Activated naive CD4-positive, alpha-beta T cell treated with anti-CD3 and anti-CD28 coated beads, Interleukin-2, amount 50 U/mL, for 16 hours (primary cell): ENCODE results near the gene EXOC4.
"Not testable (repeated sequence)": the region's sequence is repeated elsewhere in the genome, so short reads cannot be mapped to it uniquely, and the experiment has no call there.

ENCODE experiments used
- DNase-seq: peaks from one replicate; pipeline ENCODE4 v3.0.0-alpha.2; 2020

EXOC4 gene

DNA sequence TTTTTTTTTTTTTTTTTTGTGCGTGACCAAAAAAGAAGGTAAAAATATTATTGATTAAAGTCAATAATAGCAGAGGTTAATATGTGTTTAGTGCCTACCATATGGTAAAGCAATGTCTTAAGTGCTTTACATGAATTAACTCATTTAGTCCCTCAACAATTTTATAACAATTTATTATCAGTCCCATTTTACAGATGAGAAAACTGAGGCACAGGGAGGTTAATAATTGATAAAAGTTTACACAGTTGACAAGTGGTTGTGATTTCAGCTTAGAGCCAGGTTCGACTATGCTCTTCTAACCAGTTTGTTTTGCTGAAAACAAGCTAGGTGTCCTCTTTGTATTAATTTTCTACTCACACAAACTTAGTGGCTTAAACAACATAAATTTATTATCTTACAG lies 67.0 kb downstream of the EXOC4 start:
- DNase-seq, result no peak

- DNase-seq, result no peak
Measured at GRCh38 chr7:133320891-133321290, 68.0 kb downstream of the EXOC4 start.

DNA sequence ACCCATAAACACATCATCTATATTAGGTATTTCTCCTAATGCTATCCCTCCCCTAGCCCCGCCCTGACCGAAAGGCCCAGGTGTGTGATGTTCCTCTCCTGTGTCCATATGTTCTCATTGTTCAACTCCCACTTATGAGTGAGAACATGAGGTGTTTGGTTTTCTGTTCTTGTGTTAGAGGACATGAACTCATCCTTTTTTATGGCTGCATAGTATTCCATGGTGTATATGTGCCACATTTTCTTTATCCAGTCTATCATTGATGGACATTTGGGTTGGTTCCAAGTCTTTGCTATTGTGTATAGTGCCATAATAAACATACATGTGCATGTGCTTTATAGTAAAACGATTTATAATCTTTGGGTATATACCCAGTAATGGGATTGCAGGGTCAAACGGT lies 68.5 kb downstream of the EXOC4 start:
- not testable (repeated sequence) for DNase-seq

GRCh38 chr7:133326745-133327144 lies 73.9 kb downstream of the EXOC4 start:
- not testable (repeated sequence) for DNase-seq

GRCh38 chr7:133328021-133328420 lies 75.1 kb downstream of the EXOC4 start:
- DNase-seq, result not testable (repeated sequence)

- DNase-seq, result no peak
Measured at GRCh38 chr7:133330085-133330484, 77.2 kb downstream of the EXOC4 start.

- DNase-seq, result no peak
Measured at GRCh38 chr7:133331861-133332260, 79.0 kb downstream of the EXOC4 start.

GRCh38 chr7:133339772-133340171 lies 86.9 kb downstream of the EXOC4 start:
- no peak for DNase-seq

DNA sequence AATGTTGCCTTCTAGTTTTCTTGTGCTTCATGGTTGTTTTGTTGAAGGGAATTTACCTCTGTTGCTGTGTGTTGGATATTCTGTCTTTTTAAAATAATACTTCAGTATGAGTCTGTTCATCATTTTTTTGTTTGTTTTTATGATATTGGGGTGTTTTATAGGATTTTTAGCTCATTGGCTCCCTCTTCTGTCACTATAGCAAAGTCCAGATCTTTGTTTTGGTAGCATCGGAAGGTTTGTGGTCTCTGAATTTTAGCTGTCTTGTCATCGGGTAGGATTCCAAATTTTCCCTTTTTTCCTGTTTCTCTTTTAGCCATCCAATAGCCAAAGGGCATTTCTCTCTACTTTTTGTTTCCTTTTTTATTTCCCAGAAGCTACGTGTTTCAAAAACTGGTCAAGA lies 91.4 kb downstream of the EXOC4 start:
- DNase-seq, result no peak

DNA sequence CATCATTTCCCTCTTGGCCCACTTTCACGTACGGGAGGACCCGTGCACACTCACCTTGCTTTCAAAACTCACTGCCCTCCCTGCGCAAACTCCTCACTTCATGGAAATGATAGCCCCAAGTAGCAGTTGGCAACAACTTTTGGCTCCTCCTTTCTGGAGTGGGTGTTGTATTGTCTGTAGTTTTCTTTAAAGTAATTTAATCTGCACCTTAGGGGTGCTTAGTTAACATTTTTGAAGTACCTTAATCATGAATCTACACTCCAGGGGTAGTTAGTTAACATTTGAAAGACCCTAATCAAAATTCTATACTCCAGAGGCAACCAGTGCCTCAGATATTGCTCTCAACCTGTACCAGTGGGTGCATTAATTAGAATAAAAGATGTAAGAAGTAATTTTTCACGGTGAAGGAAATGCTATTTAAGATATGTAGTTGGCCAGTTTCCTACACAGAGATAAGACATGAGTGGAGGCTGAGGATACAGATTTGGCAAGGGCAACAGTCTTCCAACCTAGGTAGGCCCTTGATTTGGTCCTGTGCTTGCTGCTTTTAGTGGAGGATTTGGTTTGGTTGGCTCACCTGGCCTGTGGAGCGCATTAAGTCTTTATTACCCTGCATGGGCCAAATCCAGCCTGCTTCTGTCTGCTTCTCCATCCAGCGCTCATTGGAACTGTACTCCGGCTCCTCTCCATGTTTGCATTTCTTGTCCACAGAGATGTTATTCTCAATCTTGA lies 93.0 kb downstream of the EXOC4 start:
- DNase-seq, result no peak

DNA sequence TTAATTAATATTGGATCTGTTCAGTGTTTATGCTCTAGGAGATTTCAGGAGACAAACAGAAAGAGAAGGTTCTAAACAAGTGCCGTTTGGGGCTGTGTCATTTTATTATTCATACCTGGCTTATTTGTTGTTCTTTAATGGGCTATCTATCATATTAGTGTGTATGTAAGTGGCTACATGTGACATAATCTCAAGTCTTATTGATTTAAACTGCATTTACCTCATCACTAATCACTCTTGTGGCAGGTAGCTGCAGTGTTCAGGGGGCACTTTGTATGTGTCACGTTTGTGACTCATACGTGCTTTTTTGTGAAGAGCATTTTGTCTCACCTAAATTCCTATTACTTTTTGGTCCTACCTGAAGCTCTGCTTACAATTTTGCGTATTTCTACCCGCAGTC lies 95.4 kb downstream of the EXOC4 start:
- DNase-seq, result no peak

DNA sequence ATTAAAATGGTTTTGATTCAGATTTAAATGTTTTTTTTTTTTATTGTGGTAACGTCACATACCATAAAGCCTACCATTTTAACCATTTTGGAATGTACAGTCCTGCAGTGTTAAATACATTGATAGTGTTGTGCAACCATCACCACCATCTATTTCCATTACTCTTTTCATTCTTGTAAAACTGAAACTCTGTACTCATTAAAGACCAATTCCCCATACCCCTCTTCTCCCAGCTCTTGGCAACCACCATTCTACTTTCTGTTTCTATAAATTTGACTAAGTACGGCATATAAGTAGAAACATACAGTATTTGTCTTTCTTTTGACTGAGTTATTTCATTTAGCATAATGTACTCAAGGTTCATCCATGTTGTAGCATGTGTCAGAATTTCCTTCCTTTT lies 96.2 kb downstream of the EXOC4 start:
- DNase-seq, result no peak

- no peak for DNase-seq
Measured at GRCh38 chr7:133352430-133352829, 99.6 kb downstream of the EXOC4 start.

DNA sequence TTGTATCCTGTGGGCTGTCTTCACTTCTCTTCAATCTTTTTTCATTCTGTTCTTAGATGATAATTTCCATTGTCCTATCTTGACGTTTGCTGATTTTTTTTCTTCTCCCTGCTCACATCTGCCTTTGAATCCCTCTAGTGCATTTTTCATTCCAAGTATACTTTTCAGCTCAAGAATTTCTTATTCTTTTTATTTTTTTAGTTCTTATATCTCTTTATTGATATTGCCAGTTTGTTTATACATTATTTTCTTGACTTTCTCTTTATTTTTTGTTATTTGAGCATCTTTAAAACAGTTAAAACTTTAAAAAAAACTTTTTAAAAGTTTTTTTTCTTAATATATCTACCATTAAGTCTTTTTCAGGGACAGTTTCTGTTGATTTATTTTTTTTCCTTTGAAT lies 100.9 kb downstream of the EXOC4 start:
- DNase-seq, result no peak

DNA sequence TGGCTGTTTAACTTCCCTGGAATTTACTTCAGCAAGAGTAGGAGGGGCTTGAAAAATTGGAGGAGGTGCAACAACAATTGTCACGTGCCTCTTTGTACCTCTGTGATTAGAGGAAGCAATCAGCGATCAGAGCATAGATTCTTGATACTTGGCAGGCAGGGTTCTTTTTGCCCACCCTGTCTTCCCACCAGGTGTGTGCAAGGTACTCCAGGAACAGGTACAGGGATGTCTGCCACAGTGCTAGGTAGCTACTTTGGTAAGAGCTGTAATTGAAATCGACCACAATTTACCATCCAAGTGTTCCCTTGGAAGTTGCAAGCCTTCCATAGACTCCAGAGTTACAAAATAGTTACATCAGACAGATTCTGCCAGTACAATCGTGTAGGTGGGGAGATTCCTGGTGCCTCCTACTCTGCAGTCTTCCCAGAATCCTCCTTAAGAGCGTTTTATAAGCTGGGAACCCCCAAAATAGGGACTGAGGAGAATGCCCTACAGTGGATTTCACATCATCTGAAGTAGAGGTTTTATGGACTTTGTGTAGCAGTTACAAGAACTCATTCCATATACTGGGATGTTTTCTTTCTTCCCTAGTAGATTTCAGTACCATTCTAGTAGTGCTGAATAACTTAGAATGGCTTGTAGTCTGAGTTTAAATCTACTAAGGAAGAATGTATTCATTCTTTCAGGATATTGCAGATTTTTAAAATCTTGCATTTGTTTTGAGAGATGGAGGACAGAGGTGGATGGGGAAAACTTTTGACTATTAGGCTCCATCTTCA lies 101.9 kb downstream of the EXOC4 start:
- DNase-seq, result no peak

DNA sequence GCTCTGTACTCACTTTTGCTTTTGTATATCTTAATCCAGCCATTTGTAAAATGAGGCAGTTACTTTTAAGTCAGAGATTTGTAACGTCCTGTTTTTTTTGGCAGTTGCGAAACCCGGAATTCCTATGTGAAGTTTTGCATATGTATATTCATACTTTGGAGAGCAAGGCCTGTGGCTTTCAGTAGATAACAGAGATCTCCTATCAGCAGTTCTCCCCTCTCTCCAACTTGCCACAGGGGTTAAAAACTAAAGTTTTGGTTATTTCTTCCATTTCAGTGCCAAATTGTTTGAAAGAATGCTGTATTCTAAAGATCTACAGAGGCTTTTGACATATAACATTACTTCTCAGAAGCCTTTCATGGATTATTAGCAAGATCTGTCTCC lies 102.4 kb downstream of the EXOC4 start:
- no peak for DNase-seq

GRCh38 chr7:133355822-133356221 lies 102.9 kb downstream of the EXOC4 start:
- no peak for DNase-seq

DNA sequence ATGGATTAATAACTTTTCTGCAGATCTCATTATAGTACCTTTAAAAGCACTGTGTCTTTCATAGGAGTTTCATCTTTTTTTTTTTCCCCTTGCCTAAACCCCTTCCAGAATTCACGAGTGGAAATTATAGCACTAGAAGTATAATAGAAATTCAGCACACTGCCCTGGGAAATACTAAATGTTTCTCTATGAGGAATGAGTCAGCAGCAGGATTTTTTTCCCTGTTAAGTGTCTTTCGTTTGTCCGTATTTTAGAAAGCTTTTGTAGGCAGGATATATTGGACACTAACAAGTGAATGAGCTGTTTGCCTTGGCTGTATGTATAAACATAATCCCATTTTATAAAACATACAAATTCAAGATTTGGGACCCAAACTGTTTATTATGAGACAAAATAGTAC lies 105.8 kb downstream of the EXOC4 start:
- no peak for DNase-seq

GRCh38 chr7:133359449-133359848 lies 106.6 kb downstream of the EXOC4 start:
- no peak for DNase-seq

DNA sequence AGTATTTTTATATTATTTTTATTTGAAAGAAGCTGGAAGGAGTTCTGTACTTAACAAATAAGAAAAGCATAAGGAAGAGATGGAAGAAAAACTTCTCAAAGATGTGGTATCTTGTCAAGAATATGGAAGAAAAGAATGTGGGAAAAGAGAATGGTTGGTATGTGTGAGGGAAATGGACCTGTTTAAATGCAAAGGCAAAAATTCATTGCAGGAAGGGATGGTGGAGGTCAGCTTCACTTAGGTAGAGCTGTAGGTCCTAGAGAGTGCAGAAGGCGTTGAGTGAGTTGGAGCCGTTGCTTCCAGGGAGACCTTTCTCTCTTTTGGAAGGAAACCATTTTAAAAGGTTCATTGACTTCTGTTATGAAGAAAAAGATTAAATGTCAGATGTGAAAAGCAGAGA lies 107.3 kb downstream of the EXOC4 start:
- no peak for DNase-seq

DNA sequence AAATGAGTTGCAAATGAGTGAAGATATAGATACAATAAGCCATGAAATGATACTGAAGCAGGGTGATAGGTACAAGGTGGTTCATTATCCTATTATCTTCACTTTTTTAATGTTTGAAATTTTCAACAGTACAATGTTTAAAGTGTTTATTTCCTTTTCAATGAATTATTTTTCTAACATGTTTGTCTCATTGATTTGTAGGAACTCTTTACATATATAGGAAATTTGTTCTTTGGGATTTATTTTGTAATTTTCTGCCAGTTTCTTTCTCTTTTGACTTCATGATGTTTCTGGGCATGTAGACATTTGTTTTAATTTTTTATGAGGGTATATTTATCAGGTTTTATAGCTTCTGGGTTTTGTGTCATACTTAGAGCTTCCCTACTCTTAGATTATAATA lies 108.9 kb downstream of the EXOC4 start:
- DNase-seq, result no peak

DNA sequence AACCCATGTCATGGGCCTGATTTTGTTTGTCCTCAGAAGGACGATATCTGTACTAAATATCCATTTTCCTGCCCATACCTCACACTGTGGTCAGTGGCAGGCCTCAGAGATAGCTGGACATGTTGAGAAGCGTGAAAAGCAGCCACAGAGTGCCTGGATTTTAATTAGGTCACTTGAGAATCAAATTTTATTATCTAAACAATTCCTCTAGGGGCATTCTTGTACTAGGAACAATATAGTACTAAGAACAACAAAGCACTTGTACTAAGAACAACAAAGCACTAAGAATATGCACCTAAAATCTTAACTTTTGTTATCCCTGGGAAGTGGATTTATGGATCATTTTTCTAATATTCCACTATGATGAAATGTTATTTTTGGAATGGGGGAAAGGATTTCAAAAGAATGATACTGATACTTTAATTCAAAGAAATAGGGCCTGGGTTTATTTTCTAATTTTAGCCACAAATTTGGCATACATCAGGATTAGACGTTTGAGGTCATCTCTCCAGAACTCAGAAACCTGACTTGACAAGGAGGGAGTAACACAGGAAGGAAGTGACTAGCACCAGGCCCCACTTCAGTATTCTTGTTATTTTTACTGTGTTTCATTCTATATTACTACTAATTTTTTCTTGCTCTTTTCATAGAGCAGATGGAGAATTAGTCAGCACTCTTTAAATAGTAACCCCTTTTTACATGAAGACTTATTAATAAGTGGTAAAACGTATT lies 112.2 kb downstream of the EXOC4 start:
- no peak for DNase-seq

- DNase-seq, result no peak
Measured at GRCh38 chr7:133365917-133366316, 113.0 kb downstream of the EXOC4 start.

DNA sequence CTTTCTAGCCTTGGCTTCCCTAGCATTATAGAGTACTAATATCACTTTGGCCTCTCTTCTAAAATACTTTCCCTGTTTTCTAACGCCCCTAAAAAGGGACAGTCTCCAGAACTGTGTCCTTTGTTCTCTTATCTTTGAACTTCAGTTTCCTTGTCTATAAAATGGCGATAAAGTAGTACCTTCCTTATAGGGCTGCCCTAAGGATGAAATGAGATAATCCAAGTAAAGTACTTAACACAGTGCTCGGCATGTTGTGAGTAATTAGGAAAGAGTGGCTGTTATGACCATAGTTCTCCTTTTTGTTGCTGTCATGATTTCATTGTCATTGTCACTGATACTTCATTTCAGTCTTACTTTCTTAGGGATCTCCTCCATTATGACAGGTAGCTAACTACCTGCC lies 114.7 kb downstream of the EXOC4 start:
- no peak for DNase-seq
